Memory B cell (primary cell): ENCODE measurements around the gene MAP2K2.
"Not testable (repeated sequence)": the region's sequence is repeated elsewhere in the genome, so short reads cannot be mapped to it uniquely, and the experiment has no call there.

ENCODE experiments used
- ATAC-seq: fragments of 150-1000 bp; cut with Tn5 transposase; 2 replicates; pipeline ENCODE4 v1.10.0; 2021; ENCODE audit warnings: low read depth, mild to moderate bottlenecking, moderate library complexity
- DNase-seq, 2 donors: peaks; one replicate each; pipeline ENCODE4 v3.0.0; 2022; ENCODE audit warnings: low spot score in 2 of 2
- H3K27ac Mint-ChIP-seq: one replicate; pipeline ENCODE4 v1.8.0; 2022; ENCODE audit warnings: mild to moderate bottlenecking, moderate library complexity, mixed read lengths
- H3K27me3 Mint-ChIP-seq: one replicate; pipeline ENCODE4 v1.8.0; 2022; ENCODE audit warnings: mixed read lengths
- H3K36me3 Mint-ChIP-seq: one replicate; pipeline ENCODE4 v1.8.0; 2022; ENCODE audit warnings: mild to moderate bottlenecking, mixed read lengths
- H3K4me1 Mint-ChIP-seq: one replicate; pipeline ENCODE4 v1.8.0; 2022; ENCODE audit warnings: mixed read lengths
- H3K4me3 Mint-ChIP-seq: one replicate; pipeline ENCODE4 v1.8.0; 2022; ENCODE audit warnings: mild to moderate bottlenecking, moderate library complexity, mixed read lengths
- H3K9me3 Mint-ChIP-seq: one replicate; pipeline ENCODE4 v1.8.0; 2022; ENCODE audit warnings: mixed read lengths

The MAP2K2 gene

GRCh38 chr19:4123615-4124568 lies at the start of gene MAP2K2:
Gene MAP2K2, minus strand, starts transcription at chr19:4124122. Its CDS starts 247 bp downstream, at chr19:4123875.
- DNase-seq (peak; percentile 95 to 96), ATAC-seq (peak; percentile 93)
- peaks cover 23% of the 10 kb centered on the region for H3K4me1 Mint-ChIP-seq
- peak within 1 kb of the TSS; percentile 96 for H3K27ac Mint-ChIP-seq
- no peaks in the 10 kb centered on the region for H3K27me3 Mint-ChIP-seq
- peaks cover 5% of the 10 kb centered on the region for H3K36me3 Mint-ChIP-seq
- H3K9me3 Mint-ChIP-seq = no peaks in the 10 kb centered on the region
- peak within 1 kb of the TSS; percentile 90 for H3K4me3 Mint-ChIP-seq

DNA sequence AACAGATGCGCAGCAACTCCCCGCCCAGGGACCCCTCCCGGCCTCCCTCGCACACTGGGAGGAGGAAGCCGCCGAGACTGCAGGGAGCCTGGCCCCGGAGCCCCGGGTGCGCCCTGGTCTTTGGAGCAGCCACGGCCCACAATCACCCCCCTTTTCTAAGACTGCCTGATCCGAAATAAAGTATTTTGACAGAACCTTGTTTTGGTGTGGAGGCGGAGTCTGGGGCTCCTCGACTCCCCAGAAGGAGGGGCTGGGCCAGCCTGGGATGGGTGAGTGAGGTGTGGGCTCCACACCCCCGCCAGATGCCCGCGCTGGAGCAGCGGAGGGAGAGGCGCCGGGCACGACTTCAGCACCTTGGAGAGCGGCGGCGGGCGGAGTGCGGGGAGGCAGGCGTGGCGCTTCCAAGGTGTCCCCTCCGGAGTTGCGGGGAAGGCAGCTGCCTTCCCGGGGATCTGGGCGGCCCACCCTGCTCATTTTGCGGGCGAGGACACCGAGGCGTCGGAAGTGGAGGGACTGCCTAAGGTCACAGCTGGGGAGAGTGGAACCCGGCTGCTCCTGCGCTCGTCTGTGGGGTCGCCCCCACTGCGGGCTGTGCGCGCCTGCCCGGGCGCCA lies 49.0 kb upstream of the MAP2K2 start:
- peaks cover 11% of the 10 kb centered on the region for H3K27me3 Mint-ChIP-seq
- peaks cover 6% of the 10 kb centered on the region for H3K4me1 Mint-ChIP-seq
- peak; percentile 66 to 74 for DNase-seq
- H3K27ac Mint-ChIP-seq = no peak overlapping the region
- H3K9me3 Mint-ChIP-seq = no peaks in the 10 kb centered on the region
- ATAC-seq = peak; percentile 78
- no peak overlapping the region for H3K4me3 Mint-ChIP-seq
- H3K36me3 Mint-ChIP-seq = peaks cover 9% of the 10 kb centered on the region

DNA sequence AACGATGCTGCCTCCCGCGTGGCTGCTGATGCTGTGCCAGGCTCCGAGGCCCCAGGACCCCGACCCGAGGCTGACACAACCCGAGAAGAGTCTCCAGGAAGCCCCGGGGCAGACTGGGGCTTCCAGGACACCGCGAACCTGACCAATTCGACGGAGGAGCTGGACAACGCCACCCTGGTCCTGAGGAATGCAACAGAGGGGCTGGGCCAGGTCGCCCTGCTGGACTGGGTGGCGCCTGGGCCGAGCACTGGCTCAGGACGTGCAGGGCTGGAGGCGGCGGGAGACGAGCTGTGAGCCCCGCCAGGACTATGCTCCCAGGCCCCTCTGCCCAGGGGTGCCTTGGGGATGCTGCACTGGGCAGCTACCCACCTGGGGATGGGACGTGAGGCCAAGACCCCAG lies 47.8 kb upstream of the MAP2K2 start:
- Mint-ChIP-seq H3K9me3 (no peaks in the 10 kb centered on the region), H3K36me3 (peaks cover 5% of the 10 kb centered on the region), H3K4me3 (no peak overlapping the region), H3K27ac (no peak overlapping the region), H3K27me3 (peaks cover 17% of the 10 kb centered on the region), H3K4me1 (peaks cover 9% of the 10 kb centered on the region)
- no peak for ATAC-seq
- no peak for DNase-seq

DNA sequence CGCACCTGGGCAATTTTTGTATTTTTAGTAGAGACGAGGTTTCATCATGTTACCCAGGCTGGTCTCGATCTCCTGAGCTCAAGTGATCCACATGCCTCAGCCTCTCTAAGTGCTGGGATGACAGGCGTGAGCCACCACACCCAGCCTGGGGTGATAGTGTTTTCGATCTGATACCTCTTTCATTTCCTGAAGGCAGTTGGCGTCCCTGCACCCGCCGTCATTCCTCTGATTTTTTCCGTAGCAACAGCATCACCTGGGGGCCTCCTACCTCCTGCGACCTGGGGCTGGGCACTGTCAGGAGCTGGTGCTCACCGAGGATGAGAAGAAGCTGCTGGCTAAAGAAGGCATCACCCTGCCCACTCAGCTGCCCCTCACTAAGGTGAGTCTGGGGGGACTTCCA lies 40.3 kb upstream of the MAP2K2 start:
- no peaks in the 10 kb centered on the region for H3K9me3 Mint-ChIP-seq
- H3K36me3 Mint-ChIP-seq = no peaks in the 10 kb centered on the region
- no peak overlapping the region for H3K4me3 Mint-ChIP-seq
- peaks cover 3% of the 10 kb centered on the region for H3K4me1 Mint-ChIP-seq
- H3K27me3 Mint-ChIP-seq = peaks cover 12% of the 10 kb centered on the region
- ATAC-seq (no peak), DNase-seq (no peak)
- no peak overlapping the region for H3K27ac Mint-ChIP-seq

DNA sequence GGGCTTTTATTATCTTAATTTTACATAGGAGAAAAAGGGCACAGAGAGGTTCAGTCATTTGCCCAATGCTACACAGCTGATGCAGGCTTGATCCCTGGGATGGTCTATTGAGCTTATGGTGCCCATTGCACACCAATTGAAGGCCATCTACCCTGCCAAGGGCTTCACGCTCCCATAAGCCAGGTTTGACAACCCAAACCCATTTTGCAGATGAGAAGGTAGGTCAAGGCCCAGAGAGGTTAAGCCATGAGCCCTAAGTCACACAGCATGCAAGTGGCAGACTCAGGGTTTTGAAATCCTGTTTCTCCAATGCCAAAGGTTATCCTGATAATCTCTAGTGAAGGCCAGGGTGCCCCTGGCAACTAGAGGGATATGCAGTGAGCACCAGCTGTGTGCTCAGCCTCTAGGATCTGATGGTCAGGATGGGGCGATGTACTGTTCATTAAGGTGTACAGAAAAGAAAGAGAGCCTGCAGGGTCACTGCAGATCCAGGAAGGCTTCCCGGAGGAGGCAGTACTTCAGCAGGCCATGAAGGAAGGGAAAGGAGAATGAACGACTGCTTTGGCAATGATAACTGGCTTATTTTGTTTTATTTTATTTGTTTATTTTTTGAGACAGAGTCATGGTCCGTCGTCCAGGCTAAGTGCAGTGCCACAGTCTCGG lies 37.6 kb upstream of the MAP2K2 start:
- no peak overlapping the region for H3K4me3 Mint-ChIP-seq
- H3K36me3 Mint-ChIP-seq = no peaks in the 10 kb centered on the region
- H3K9me3 Mint-ChIP-seq = no peaks in the 10 kb centered on the region
- no peak for ATAC-seq
- H3K27ac Mint-ChIP-seq = no peak overlapping the region
- H3K4me1 Mint-ChIP-seq = no peaks in the 10 kb centered on the region
- H3K27me3 Mint-ChIP-seq = peaks cover 10% of the 10 kb centered on the region
- DNase-seq = no peak

DNA sequence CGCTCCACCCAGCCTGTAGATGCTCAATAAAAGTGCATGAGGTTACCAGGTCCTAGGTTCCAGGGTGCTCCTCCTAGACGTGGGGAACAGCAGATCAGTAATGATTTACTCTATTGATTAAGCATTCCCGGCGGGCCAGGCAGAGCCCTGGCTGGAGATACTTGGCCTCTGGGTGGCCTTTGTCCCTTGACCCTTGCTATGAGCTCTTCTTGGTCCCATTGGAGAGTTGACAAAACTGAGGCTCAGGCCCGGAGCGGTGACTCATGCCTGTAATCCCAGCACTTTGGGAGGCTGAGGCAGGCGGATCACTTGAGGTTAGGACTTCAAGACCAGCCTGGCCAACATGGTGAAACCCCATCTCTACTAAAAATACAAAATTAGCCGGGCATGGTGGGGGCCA lies 34.0 kb upstream of the MAP2K2 start:
- ATAC-seq, DNase-seq, H3K4me1 Mint-ChIP-seq, H3K27ac Mint-ChIP-seq, H3K4me3 Mint-ChIP-seq, H3K36me3 Mint-ChIP-seq, H3K9me3 Mint-ChIP-seq: not testable (repeated sequence)
- H3K27me3 Mint-ChIP-seq = peaks cover 11% of the 10 kb centered on the region

DNA sequence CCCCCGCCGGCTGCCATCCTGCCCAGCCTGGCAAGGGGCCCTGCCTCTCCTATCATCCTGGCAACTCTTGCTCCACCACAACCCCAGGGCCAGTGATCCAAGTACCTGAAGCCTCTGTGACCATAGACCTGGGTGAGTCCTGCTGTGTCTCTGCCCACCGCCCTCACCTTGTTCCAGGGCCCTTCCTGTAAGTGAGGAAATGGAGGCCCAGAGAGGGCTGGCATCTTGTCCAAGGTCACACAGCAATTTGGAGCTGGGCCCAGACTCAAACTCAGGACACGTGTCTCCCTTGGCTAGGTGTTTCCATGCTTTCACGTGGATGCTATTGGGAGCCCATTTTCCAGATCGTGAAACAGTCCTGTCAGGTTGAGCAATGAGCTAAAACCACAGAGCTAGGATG lies 33.2 kb upstream of the MAP2K2 start:
- peaks cover 11% of the 10 kb centered on the region for H3K27me3 Mint-ChIP-seq
- no peaks in the 10 kb centered on the region for H3K4me1 Mint-ChIP-seq
- no peaks in the 10 kb centered on the region for H3K36me3 Mint-ChIP-seq
- ATAC-seq = no peak
- H3K4me3 Mint-ChIP-seq = no peak overlapping the region
- no peak for DNase-seq
- H3K9me3 Mint-ChIP-seq = no peaks in the 10 kb centered on the region
- no peak overlapping the region for H3K27ac Mint-ChIP-seq

- no peaks in the 10 kb centered on the region for H3K4me1 Mint-ChIP-seq
- no peak for DNase-seq
- no peak for ATAC-seq
- H3K36me3 Mint-ChIP-seq = peaks cover 2% of the 10 kb centered on the region
- H3K27ac Mint-ChIP-seq = no peak overlapping the region
- no peaks in the 10 kb centered on the region for H3K9me3 Mint-ChIP-seq
- H3K27me3 Mint-ChIP-seq = peaks cover 14% of the 10 kb centered on the region
- H3K4me3 Mint-ChIP-seq = no peak overlapping the region
These were observed 30.8 kb upstream of the MAP2K2 start for GRCh38 chr19:4154571-4155312.

GRCh38 chr19:4152241-4152998 lies 28.5 kb upstream of the MAP2K2 start:
- peaks cover 19% of the 10 kb centered on the region for H3K27me3 Mint-ChIP-seq
- peaks cover 2% of the 10 kb centered on the region for H3K36me3 Mint-ChIP-seq
- DNase-seq (no peak), ATAC-seq (no peak)
- no peak overlapping the region for H3K27ac Mint-ChIP-seq
- H3K4me3 Mint-ChIP-seq = no peak overlapping the region
- no peaks in the 10 kb centered on the region for H3K9me3 Mint-ChIP-seq
- no peaks in the 10 kb centered on the region for H3K4me1 Mint-ChIP-seq

GRCh38 chr19:4151623-4152022 lies 27.7 kb upstream of the MAP2K2 start:
- no peak overlapping the region for H3K27ac Mint-ChIP-seq
- DNase-seq (no peak), ATAC-seq (no peak)
- no peaks in the 10 kb centered on the region for H3K4me1 Mint-ChIP-seq
- H3K27me3 Mint-ChIP-seq = peaks cover 15% of the 10 kb centered on the region
- H3K9me3 Mint-ChIP-seq = no peaks in the 10 kb centered on the region
- peaks cover 2% of the 10 kb centered on the region for H3K36me3 Mint-ChIP-seq
- no peak overlapping the region for H3K4me3 Mint-ChIP-seq

GRCh38 chr19:4149518-4150288 lies 25.8 kb upstream of the MAP2K2 start:
- ATAC-seq (peak; percentile 26), DNase-seq (no peak)
- Mint-ChIP-seq H3K27me3 (peaks cover 19% of the 10 kb centered on the region), H3K36me3 (peaks cover 2% of the 10 kb centered on the region), H3K4me3 (no peak overlapping the region), H3K4me1 (no peaks in the 10 kb centered on the region), H3K9me3 (no peaks in the 10 kb centered on the region), H3K27ac (no peak overlapping the region)

DNA sequence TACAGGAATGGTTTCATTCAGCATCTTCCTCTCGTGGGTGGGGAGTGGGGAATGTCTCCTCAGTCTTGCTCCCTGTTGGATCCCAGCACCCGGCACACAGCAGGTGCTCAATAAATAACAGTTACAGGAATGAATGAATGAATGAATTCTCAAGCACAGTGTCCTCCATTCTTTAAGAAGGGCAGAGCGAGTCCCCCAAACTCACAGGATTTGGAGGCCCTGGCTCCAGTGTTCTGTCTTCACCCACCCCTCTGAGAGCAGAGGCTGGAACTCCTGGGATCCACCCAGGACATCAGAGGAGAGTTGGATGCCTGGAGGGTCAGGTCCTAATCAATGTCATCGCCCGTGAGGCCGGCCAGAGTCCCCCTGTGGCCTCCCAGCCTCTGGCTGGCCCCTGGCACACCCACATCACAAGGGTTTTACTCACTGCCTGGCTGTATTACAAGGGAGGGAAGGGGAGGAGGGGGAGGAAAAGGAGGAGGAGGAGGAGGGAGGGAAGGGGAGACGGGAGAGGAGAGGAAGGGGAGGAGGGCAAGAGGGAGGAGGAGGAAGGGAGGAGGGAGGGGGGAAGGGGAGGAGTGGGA lies 20.8 kb upstream of the MAP2K2 start:
- no peaks in the 10 kb centered on the region for H3K36me3 Mint-ChIP-seq
- peaks cover 21% of the 10 kb centered on the region for H3K27me3 Mint-ChIP-seq
- no peak overlapping the region for H3K27ac Mint-ChIP-seq
- H3K4me1 Mint-ChIP-seq = peaks cover 4% of the 10 kb centered on the region
- no peaks in the 10 kb centered on the region for H3K9me3 Mint-ChIP-seq
- no peak overlapping the region for H3K4me3 Mint-ChIP-seq
- ATAC-seq (no peak), DNase-seq (no peak)
